GM19452 (cell line): ENCODE results near the gene SUSD4.

Source experiments
- ATAC-seq: cut with Tn5 transposase; IDR thresholded peaks from one replicate; pipeline ENCODE4 v1.9.1; 2021; ENCODE audit not compliant: unreplicated experiment

Gene SUSD4

DNA sequence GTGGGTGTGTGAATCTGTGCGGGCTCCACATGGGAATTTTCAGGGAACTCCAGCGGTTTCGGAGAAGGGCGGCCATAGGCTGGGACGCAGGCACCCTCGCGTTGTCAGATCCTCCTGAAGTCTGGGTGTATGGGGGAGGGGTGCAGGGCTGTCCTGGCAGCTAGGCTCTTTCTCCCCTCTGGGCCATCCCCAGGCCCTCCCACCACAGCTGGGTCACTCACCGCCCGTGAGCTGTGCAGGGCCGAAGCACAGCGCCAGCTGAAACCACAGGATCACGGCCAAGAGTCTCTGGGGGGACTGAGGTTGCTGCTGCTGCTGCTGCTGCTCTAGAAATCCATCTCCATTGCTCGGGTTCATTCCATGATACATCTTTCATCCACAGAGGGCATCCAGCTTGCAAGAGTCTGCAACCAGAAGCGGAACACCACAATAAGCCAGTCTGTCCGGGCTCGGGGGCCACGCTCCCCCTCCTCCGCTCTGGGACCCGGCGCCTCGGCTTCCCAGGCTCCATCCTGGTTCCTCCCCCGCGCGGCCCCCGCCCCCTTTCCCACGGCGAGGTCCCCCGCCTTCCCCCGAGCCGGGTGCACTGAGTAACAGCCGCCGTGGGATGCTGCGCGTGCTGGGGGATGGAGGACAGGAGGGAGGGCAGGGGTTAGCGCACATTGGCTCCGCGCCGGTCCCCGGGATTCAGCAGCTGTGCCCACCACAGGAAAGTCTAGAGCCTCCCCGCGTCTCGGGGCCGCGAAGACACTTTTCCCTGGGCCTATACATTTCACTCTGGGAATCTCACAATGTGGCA is 720 bp downstream of the SUSD4 start:
- no peak for ATAC-seq

DNA sequence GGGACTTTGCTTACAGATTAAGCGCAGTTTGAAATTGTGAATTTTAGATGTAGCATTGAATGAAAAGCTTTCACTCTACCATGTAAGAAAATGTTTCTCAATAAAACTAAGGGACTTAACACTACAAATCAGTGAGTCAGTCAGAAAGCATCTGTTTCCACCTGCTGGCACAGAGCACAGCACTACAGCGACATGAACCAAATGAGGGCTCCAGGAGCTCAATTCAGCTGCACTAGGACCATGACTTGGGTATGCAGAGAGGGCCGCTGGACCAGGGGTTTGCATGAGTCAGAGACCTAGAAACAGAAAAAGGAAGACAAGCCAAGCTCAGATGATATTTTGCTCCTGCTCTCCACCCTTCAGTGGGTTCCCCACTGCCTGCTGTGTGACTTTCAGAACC is 5.2 kb downstream of the SUSD4 start:
- ATAC-seq = no peak

DNA sequence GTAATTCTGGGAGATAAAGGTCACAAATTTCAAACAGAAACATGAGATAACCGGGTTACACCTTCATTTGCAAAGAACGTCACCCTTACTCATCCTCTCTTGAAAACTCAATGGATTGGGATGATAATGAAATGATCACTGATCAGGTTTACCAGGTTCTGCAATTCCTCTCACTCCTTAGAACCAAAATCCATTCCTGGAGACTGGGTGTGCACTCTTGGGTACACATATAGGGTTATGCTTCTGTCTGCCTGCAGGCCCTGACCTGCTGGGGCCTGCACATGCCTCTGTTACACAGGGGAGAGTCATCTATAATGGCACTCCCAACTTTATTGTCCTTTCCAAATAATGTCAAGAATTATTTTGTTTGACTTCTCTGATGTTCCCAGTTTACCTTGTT is 8.3 kb downstream of the SUSD4 start:
- no peak for ATAC-seq

DNA sequence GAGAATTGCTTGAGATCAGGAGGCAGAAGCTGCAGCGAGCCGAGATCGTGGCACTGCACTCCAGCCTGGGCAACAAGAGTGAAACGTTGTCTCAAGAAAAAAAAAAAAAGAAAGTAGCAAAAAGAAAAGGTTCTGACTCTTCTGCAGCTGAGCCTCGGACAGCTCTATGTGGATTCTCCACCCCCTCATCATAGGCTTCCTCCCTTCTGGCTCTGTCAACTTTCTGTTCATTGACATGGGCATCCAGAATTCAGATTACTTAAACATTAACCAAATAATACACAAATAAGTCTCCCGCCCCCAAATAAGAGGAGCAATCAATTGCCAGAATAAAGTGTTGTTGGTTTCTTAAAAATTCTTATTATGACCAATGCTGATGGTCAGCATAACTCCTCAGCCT is 10.0 kb downstream of the SUSD4 start:
- ATAC-seq = no peak

GRCh38 chr1:223352944-223353343 is 11.0 kb downstream of the SUSD4 start:
- ATAC-seq = no peak

DNA sequence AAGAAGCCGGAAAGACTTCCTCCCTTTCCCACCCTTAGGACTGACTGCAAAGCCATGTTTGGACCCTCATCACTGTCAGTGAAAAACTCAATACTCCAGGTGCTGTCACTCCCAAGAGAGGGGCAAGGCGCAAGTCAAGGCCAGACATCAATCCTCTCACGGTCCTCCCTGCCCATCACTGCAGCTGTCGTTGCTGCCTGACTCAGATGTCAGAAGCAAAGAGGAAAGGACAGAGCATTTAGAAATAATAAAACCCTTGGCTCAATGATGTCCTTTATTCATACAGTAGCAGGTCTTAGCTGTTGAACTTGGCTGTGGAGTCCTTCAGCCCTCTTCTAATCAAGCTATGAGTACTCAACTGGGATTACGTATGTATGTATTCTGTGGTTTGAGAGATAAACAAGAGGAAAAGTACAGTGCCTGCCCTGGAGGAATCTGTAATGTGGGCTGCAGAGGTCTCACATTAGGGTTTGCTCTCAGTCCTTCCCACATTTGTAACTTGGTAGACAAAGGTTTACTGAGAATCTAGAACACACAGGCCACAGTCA is 13.5 kb downstream of the SUSD4 start:
- no peak for ATAC-seq

GRCh38 chr1:223349241-223349640 is 14.7 kb downstream of the SUSD4 start:
- no peak for ATAC-seq

GRCh38 chr1:223348439-223348838 is 15.5 kb downstream of the SUSD4 start:
- ATAC-seq = no peak

GRCh38 chr1:223347583-223347982 is 16.4 kb downstream of the SUSD4 start:
- no peak for ATAC-seq

DNA sequence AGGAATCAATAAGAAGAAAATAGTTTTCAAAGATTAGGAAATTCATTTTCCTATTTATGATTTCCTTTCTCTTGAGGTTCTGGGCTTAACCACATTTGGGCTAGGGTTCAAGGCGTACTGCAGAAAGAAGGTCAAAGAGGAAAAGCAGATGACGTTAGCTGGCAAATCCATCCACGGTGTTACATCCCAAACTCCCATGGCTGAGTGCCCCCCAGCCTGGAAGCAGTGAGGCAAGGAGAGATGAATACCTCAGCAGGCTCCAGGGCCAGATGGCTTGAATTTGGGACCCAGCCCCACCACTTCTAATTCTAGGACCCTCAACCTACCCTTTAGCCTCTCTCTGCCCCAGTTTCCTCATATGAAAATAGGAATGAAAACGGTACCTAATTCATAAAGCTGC is 17.7 kb downstream of the SUSD4 start:
- no peak for ATAC-seq

DNA sequence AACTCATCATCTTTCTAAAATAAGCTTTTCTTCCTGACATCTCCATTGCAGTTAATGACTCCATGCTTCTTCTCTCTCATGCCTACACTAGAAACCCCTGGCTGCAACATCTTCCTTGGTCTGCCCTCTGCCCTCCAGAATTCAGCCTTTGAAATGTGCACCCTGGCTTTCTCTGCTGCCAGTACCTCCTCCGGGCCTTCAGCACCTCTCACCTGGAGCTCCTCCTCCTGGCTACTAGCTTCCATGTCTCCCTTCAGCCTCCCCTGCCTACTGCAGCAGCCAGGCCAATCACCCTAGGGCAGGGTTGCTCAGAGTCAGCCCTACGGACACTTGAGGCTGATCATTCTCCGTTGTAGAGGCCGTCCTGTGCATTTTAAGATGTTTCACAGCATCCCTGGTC is 18.3 kb downstream of the SUSD4 start:
- no peak for ATAC-seq

DNA sequence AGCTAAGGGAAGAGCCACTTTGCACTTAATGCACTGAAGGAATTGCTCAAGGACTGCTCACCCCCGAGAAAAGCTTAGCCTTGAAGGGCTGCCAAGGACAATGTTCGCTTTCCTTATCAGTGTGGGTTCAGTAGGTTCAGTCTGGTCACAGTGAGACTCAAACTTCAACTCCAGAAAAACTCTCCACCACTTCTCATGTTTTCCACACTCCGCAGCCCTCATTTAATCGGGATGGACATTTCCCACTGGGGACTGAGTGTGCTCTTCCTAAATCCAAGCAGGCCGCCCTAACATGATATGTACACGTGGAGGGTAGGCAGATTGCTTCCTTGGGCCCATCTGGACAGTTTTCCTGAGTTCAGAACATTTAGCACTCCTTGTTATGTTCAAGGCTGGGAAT is 19.5 kb downstream of the SUSD4 start:
- ATAC-seq = no peak

DNA sequence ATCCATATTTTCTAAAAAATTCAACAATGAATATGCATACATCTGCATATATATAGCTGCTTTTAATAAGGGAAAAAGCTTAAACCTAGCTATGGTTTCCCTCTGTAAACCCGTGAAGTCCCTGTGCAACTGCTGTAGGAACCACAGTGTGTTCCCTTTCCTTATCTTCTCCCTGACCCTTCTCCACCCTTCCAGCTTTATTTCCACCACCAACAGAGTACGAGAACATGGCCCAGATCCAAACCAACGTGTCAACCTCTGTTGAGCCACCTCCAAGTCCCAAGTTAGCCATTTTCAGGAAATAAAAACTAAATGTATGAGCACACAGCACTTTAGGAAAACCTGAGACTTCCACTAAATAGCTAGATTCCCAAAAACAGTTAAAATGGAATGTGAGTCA is 20.3 kb downstream of the SUSD4 start:
- no peak for ATAC-seq

- no peak for ATAC-seq
These were observed 22.9 kb downstream of the SUSD4 start for GRCh38 chr1:223341121-223341520.

DNA sequence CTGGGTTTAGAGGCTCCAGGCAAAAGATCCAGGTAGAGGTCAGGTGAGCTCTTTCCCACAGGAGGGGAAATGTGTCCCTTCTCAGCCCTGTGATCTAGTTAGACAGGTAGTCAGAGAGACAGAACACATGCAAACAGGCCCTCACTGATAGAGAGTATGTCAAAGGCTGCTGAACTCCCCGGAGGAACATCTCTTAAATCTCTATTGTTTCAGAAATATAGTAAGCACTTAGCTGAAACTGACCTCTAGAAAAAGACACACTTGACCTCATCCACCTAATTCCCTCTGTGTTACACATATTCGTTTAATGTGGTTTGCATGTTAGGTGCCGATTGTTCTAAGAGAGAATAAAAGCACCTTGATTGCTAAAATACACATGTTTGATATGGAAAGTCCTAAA is 23.3 kb downstream of the SUSD4 start:
- no peak for ATAC-seq

- no peak for ATAC-seq
These were observed 24.1 kb downstream of the SUSD4 start for GRCh38 chr1:223339861-223340260.

DNA sequence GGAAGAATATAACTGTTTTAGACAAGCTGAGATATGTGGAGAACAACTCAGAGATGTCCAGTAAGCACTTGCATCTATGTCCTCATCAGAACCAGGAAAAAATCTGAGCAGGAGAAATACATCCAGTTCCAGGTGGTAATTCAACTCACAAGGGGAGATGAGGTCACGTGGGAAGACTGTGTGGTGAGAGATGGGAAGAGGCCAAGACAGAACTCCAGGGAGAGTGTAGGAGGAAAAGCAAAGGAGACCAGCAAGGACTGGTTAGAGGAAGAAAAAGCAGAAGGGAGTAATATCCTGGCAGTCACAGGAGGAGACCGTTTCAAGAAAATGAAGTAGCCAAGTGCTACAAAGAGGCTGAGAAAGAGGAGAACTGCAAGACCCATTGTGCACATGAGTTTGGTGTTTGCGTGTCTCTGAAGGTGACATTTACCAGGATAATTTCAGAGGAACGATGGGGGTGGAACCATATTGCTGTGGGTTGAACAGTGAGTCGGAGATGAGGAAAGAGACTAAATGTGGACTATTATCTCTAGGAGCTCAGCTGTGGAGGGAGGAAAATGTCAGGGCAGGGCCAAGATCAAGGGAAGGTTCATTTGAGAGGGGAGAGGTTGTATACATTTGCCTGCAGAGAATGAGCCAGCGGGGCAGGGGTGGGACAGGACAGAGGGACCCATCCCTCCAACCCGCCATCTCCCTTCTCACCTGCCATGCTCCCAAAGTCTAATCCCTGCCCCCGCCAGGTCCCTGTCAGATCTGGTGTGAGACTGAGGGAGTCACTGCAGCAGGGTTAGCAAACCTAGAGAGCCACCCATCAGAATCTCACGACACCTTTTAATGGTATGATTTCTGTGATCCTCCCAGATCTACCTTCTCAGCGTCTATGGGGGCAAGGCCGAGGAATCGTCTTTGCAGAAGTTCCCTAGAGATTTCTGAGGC is 24.9 kb downstream of the SUSD4 start:
- ATAC-seq = no peak

DNA sequence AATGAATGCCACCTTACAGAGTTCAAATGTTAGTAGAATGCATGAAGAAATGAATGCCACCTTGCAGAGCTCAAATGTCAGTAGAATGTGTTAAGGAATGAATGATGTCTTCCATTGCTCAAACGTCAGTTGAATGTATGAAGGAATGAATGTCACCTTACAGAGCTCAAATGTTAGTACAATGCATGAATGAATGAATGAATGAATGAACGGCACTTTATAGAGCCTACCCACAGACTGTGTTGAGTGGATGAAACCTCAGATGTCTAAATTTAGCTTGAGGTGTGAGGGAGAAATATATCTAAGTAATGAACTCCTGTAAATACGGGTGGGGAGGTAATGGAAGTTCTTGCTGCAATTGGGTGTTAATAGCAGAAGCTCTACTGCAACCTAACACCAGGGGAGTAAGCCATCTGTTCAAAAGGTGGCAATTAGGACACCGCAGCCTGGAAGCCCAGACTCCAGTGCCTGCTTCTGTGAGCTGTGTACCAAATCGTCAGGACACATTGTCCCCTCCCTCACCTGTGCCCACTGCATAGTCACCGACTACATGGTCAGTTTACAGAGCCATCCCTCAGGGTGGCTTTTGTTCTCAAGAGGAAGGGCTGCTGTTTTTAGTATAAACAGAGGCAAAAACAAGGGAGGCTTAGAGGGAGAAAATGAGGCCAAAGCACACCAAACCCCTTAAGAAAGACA is 26.7 kb downstream of the SUSD4 start:
- ATAC-seq = no peak

DNA sequence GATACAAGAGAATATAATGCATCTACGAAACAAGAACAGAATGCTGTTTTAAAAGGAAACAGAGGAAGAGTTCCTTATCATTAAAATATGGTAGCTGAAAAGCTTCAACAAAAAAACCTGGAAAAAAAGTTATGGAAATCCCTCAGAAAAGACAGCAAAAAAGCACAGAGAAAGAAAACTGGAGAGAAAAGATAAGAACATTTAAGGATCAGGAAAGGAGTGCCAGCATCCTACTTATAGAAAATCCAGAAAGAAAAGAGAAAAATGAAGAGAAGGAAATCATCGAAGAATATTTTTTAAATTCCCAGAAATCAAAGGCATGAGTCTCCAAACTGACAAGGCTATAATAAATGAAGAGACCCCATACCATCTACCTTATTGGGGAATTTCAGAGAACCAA is 29.8 kb downstream of the SUSD4 start:
- no peak for ATAC-seq

DNA sequence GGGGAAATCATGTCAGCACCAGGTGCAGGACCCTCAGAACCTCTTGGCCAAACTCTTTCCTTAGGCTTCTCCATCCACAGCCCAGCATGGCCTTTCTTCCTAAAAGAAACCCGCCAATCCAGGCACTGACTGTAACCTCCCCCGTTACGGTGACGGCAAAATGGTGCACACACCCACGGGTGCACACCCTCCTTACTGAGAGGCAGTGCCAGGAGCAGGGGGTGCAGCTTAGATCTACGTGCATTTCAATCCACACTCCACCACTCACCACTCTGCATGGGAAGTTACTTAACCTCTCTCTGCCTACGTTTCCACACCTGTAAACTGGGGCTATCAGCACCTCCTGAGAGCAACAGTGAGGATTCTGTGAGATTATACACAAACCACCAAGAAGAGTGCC is 31.0 kb downstream of the SUSD4 start:
- ATAC-seq = no peak

DNA sequence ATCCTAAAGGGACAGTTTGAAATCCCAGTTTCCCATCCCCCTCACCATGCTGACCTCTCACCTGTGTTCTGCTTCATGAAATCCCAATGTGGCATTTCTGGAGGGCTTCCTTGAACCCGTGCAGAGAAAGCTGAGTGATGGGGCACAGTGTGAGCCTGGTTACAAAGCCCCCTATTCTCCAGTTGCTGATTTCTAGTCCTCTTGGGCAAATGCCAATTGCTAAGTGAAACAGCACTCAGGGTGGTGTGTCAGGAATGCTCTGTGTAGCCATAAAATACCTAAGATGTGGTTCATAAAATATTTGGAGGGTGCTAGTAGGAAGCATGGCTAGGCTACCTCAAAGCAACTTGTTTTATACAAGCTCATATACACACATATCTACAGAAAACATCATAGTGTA is 32.0 kb downstream of the SUSD4 start:
- no peak for ATAC-seq
